OCI-LY1 (cell line): ENCODE measurements around the gene DIRAS2.

Source experiments
- EZH2 ChIP-seq: fragments of 200-600 bp; sonication (generic), shearing (Covaris generic); IDR thresholded peaks from 2 replicates; pipeline ENCODE4 v1.8.0; 2017; ENCODE audit warnings: borderline replicate concordance, mixed run types, mild to moderate bottlenecking, antibody characterized with exemption, low read length, moderate library complexity, mixed read lengths
- TF ChIP-seq, protein P1 (sequence below): fragments of 200-600 bp; sonication (generic), shearing (Covaris generic); IDR thresholded peaks from 2 replicates; pipeline ENCODE4 v1.5.1; 2017; ENCODE audit warnings: mild to moderate bottlenecking, antibody characterized with exemption, low read length, moderate library complexity, mixed read lengths

DNA sequence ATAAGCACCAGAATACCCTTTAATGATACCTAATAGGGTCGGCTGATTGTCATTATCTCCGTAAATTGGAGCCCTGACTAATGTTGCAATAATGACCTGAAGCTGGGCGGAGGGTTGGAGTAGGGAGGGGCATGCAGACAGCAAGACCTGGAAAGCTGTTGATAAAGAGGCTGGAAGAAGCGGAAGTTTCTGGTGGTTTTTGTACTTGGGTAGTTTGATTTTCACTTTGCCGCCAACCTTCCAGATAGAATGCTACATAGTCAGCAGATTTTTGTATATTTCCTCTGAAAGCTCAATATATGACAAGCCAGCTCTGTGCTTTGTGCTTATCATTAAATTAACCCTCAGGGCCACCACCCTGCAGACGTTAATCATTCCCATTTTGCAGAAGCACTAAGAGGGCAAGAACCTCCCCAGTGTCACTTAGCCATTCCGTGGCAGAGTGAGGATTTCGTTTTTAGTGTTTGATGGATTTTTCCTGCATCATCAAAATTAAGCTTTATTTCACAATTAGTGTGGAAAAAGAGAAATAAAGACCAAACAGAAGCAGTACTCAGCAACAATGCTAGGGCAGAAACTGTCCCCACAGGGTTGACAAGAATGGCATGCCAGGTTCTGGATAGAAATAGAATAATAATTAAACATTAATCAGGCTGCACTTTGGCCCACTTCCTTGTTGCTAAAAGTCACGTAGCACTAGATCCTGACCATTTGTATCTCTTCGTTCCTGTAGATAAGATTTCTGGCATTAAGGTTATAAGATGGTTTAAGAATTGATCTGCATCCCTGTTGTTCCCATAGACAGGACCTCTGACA lies 34.7 kb downstream of the DIRAS2 start:
- TF ChIP-seq, protein P1, sequence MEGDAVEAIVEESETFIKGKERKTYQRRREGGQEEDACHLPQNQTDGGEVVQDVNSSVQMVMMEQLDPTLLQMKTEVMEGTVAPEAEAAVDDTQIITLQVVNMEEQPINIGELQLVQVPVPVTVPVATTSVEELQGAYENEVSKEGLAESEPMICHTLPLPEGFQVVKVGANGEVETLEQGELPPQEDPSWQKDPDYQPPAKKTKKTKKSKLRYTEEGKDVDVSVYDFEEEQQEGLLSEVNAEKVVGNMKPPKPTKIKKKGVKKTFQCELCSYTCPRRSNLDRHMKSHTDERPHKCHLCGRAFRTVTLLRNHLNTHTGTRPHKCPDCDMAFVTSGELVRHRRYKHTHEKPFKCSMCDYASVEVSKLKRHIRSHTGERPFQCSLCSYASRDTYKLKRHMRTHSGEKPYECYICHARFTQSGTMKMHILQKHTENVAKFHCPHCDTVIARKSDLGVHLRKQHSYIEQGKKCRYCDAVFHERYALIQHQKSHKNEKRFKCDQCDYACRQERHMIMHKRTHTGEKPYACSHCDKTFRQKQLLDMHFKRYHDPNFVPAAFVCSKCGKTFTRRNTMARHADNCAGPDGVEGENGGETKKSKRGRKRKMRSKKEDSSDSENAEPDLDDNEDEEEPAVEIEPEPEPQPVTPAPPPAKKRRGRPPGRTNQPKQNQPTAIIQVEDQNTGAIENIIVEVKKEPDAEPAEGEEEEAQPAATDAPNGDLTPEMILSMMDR, result no peak
- no peak for TF ChIP-seq EZH2
